Activated CD4-positive, alpha-beta T cell treated with anti-CD3 and anti-CD28 coated beads, Interleukin-10, Interleukin-2, amounts not matched to agents 100 ng/mL and 50 ng/mL, durations not matched to agents 16 hours and 8 hours (primary cell): ENCODE results near the gene CSNK1G3.

ENCODE experiments used
- DNase-seq: peaks from one replicate; pipeline ENCODE4 v3.0.0-alpha.2; 2020

The CSNK1G3 gene

DNA sequence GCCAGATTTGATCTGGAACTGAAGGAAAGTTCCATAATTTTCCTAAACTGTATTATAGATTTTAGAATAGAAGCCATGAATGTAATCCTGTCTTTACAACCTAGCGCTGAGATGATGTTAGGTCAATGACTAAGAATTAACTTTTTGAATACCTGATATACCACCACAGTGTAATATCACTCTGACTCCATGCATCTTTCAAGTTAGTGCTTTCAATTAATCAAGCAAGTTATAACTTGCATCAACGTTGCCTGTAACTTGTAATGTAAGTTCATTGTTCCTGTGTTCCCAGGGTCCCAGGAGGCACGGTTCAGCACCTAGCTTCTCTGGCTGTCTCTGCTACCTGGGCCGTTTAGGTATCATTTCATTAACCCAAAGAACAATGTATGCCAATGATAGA is 139.3 kb downstream of the CSNK1G3 start:
- DNase-seq: no peak

GRCh38 chr5:123659011-123659410 is 147.0 kb downstream of the CSNK1G3 start:
- no peak for DNase-seq

DNA sequence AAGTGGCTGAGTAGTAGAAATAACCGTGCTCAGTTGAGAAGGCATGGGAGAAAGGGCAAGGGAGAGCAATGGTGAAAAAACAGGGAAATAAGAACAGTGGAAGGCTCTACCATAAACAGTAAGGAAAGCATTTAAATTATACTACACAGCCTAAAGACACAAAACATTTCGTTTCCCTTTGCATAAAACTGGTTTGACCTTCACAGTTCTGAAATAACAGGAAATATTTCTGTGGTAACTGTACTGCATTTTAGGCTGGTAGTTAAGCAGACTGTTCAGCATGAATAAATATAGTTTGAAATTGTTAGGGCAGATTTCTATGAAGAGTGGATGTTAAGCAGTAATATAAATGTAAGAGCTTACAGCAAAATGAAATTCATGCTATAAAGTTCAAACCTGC is 147.5 kb downstream of the CSNK1G3 start:
- DNase-seq: no peak

DNA sequence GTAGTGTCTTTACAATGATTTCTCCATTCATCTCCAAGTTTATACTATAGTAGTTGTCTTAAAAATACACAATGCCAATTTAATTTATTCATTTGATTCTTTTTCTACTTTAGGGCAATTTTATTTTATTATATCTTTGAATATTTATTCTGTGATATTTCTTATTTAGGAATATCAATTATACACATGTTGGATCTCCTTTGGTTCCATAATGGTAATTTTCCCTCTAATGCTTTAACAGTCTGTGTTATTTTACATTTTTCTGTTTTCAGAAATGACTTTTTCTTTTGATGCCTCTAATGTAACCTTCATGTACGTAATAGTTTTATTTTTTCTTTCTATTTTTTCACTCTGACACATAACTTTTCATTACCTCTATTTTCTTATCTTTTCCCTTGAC is 153.0 kb downstream of the CSNK1G3 start:
- DNase-seq: no peak

- no peak for DNase-seq
Measured at GRCh38 chr5:123665822-123666371, 153.9 kb downstream of the CSNK1G3 start.
